C4-2B (cell line): ENCODE measurements around the gene OSBP2.

ENCODE experiments used
- H3K27ac ChIP-seq: fragments of 450-650 bp; 2 replicates; pipeline ENCODE4 v1.5.1; 2017
- ZFX ChIP-seq: fragments of 450-650 bp; IDR thresholded peaks from 2 replicates; pipeline ENCODE4 v1.6.1; 2017
- TF ChIP-seq, protein P1 (sequence below): fragments of 450-650 bp; conservative IDR thresholded peaks from 2 replicates; pipeline ENCODE4 v1.5.1; 2017; ENCODE audit warnings: mild to moderate bottlenecking

Gene OSBP2

DNA sequence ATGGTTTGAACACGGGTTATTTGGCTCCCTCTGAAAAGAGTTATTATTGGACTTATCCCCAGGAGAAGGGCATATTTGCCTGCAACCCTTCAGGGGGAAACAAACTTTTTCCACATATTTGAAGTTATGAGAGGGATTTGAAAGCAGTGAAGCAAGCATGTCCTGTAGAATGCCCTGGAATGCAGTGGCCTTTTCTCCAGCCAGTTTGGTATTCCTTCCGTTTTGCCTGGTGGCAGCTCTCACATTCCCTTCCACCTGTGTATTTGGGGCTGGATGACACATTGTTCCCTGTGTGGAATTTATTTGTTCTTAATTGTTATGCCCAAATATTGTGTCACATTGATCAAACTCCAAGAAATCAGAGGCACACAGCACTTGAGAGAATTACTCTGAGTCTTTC is 59.0 kb downstream of the OSBP2 start:
- H3K27ac ChIP-seq, result peak overlapping the region; percentile 70
- TF ChIP-seq, protein P1, sequence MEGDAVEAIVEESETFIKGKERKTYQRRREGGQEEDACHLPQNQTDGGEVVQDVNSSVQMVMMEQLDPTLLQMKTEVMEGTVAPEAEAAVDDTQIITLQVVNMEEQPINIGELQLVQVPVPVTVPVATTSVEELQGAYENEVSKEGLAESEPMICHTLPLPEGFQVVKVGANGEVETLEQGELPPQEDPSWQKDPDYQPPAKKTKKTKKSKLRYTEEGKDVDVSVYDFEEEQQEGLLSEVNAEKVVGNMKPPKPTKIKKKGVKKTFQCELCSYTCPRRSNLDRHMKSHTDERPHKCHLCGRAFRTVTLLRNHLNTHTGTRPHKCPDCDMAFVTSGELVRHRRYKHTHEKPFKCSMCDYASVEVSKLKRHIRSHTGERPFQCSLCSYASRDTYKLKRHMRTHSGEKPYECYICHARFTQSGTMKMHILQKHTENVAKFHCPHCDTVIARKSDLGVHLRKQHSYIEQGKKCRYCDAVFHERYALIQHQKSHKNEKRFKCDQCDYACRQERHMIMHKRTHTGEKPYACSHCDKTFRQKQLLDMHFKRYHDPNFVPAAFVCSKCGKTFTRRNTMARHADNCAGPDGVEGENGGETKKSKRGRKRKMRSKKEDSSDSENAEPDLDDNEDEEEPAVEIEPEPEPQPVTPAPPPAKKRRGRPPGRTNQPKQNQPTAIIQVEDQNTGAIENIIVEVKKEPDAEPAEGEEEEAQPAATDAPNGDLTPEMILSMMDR, result no peak
- TF ChIP-seq ZFX, result no peak

DNA sequence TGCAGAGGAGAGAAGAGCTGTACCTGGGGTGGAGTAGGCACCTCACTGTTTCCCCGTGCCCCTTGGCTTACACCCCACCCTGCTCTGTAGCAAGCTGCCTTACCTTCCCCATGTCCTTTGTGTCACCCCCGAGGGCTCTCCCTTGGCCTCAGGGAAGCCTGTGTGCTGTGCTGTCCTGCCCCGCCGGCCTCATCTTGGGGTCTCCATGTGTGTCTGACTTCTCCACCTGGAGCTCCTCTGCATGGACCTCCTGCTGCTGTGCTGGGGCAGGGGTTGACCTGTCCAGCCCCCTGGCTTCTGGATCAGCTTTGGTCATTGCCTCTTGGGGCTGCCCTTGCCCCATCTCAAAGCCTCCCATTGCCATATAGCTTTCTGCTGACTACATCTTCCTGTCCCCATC is 59.8 kb downstream of the OSBP2 start:
- peak overlapping the region; percentile 70 for H3K27ac ChIP-seq
- TF ChIP-seq ZFX, result no peak
- TF ChIP-seq, protein P1, result no peak

DNA sequence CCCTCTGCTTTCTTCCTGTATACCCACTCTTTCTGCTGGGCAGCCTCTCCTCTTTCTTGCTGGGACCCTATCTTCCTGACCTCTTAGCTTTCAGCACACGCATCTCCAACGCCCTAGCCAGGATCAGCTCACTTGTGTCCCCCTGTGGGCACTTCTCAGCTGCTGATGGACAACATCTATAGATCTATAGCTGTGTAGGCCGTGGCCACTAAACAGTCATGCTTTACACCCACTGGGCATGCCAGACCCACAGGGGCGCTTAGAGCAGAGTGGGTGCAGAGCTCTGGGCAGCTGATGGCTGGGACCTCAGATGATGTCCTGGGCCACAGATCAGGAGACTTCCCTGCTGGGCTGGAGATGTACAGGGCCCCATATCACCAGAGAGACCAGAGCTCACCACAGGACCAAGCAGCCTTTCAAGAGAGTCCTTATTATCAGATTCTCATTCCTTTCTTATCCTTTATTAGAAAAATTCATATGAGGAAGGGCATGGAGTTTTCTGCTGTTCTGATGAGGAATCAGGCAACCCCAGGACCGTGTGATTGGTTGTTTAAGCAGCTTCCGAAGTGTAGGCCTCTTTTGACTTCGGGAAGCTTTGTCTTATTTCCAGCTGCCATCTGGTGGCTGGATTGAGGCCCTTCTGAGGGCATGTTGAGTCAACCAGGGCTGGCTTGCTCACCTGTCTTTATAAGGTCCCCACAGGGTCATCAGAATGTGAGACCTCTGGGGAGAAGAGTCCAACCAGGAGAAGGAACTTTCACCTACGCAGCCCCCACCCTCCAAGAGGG is 60.5 kb downstream of the OSBP2 start:
- TF ChIP-seq, protein P1, result peak; percentile 63
- no peak for TF ChIP-seq ZFX
- peak overlapping the region; percentile 70; the same call in 1 of the 2 replicates for H3K27ac ChIP-seq

- H3K27ac ChIP-seq, result no peak overlapping the region; the same call in 1 of the 2 replicates
- no peak for TF ChIP-seq ZFX
- TF ChIP-seq, protein P1, result peak; percentile 35
These were observed 61.1 kb downstream of the OSBP2 start for GRCh38 chr22:30755759-30756124.

DNA sequence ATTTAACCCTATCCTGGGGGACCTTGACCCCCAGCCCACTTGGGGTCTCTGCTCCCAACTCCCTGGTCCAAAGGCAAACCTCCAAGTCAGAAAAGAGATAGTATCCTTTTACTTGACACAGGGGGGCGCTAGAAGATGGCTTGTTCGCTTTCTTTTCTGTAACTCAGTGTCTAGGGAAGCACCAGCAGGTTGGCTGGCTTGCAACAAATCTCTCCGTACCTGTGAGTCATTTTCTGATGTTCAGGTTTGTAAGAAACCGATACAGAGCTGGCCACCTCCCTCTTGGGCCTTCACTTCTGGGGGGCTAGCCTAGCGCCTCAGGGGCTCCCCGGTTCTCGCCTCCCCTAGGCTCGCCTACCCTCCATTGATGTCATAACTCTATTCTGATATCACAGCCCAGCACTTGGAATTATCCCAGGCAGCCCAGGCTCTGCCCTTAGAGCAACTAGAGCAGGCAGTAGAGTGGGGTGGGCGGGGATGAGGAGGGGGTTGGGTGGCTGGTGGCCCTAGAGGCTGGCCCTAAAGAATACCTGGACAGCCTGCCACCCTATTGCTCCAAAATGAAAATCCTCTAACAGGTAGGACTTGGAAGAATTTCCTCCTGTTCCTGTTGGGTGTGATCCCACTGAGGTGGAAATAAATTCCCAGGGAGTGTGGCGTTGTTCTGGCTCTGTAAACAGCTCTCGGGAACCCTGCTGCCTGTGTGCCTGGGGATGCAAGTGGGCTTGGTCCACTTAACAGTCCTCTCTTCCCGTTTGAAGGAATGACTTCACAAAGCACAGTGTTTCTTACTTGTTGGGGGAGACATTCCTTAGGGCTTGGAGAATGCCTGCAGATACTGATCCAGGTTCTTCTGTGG is 69.4 kb downstream of the OSBP2 start:
- 0 out of 2 replicates have a peak overlapping the region, but pooled peaks have one; percentile 4 for H3K27ac ChIP-seq
- TF ChIP-seq, protein P1, result peak; percentile 83
- no peak for TF ChIP-seq ZFX

- TF ChIP-seq, protein P1, result no peak
- no peak for TF ChIP-seq ZFX
- no peak overlapping the region for H3K27ac ChIP-seq
These were observed 73.0 kb downstream of the OSBP2 start for GRCh38 chr22:30767661-30768060.

DNA sequence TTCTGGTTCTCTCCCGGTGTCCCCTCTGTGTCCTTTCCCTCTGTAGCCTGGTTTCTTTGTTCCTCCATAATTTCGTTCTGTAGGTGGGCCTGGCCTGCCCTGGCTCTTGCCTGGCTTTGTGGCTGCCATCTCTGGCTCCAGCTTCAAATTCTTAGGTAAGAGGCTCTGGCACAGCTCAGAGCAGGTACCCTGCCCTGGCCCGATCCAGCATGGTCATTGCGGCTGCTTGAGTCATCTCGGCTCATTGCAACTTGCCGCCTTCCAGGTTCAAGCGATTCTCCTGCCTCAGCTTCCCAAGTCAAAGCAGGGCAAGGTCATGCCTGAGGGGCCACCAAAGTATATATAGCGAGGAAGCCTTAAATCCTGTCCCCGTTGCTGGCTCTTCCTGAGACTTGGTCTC is 76.0 kb downstream of the OSBP2 start:
- TF ChIP-seq, protein P1, result no peak
- no peak for TF ChIP-seq ZFX
- H3K27ac ChIP-seq, result no peak overlapping the region
